ENCODE measurements around the gene FSCN2. TPM values are rescaled to one million over a fixed set of nuclear protein-coding genes. Genes with fewer than 3 reads are reported as not detected.

Gene FSCN2
- total and polyA plus RNA-seq, 10 of the 15 experiments (the other 5 are each of a cell fraction or from before 2014, with no cell fraction given), result 0.12 to 2.1 (median 0.65) TPM; not detected in 3

DNA sequence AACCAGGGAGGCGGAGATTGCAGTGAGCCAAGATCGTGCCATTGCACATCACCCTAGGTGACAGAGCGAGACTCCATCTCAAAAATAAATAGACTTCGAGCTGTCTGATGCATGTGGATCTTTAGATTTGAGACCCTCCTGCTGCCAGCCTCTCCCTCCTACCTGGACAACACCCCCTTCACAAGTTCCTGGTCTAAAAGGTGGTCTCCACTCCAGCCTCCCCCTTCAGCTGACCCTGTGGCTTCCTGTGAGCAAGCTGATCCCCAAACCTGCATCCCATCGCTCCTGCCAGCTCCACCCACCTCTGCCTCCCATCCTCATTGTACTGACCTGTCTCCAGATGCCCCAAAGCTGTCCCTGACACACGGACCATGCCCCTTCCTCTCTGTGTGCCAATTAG is 51.1 kb downstream of the FSCN2 start:
- Histone ChIP-seq H3K79me2 (ENCODE audit: control insufficient read depth, insufficient read depth, low read length) (no peaks in the 10 kb centered on the region), H3K4me1 (ENCODE audit: control insufficient read depth, insufficient read depth, low read length) (no peaks in the 10 kb centered on the region), H3K27ac (ENCODE audit: control insufficient read depth, insufficient read depth) (no peak overlapping the region), H3K4me3 (no peak overlapping the region), H3K4me2 (ENCODE audit: control insufficient read depth, insufficient read depth) (no peak overlapping the region), H2AFZ (ENCODE audit: control insufficient read depth, low read depth, low read length) (no peak overlapping the region), H3K9me3 (replicated peaks; ENCODE audit: control insufficient read depth, insufficient read depth, low read length) (no peaks in the 10 kb centered on the region), H4K20me1 (ENCODE audit: control insufficient read depth, insufficient read depth) (no peaks in the 10 kb centered on the region), H3K27me3 (replicated peaks in 1 of 2; ENCODE audit: control insufficient read depth in 2 of 2, insufficient read depth in 2 of 2, low read length in 1 of 2) (no peaks in the 10 kb centered on the region), H3K9ac (ENCODE audit: control insufficient read depth, insufficient read depth, low read length) (no peak overlapping the region), H3K36me3 (ENCODE audit: control insufficient read depth in 2 of 2, insufficient read depth in 2 of 2, low read length in 1 of 2) (peaks cover 12 to 24% of the 10 kb centered on the region in 2 experiments)
- BruUV-seq (replicated peaks), result no TSS peak
- CTCF ChIA-PET, result interaction anchor here (0.8 to 1.6 kb wide), 3 partner anchors 19 to 28 kb away, joined by 3 to 4 read pairs (median 3); no protein-coding TSS in a partner anchor
- POLR2A ChIA-PET, result no interaction called here
- FAIRE-seq (no peak), ATAC-seq (no peak), DNase-seq (ENCODE audit: low read depth, low spot score) (no peak)
- TF ChIP-seq JUND (IDR thresholded peaks at IDR 0.05; ENCODE audit: low read depth, low read length), result no peak
- no peak for TF ChIP-seq MAX (IDR thresholded peaks at IDR 0.05; ENCODE audit: low read depth, low read length)
- no peak for TF ChIP-seq CBFB (IDR thresholded peaks at IDR 0.05; ENCODE audit: low read depth)
- TF ChIP-seq SUPT20H (IDR thresholded peaks at IDR 0.05; ENCODE audit: borderline replicate concordance, control insufficient read depth, low read depth, low read length), result no peak
- no peak for TF ChIP-seq LARP7 (IDR thresholded peaks at IDR 0.05)
- TF ChIP-seq, protein P1, sequence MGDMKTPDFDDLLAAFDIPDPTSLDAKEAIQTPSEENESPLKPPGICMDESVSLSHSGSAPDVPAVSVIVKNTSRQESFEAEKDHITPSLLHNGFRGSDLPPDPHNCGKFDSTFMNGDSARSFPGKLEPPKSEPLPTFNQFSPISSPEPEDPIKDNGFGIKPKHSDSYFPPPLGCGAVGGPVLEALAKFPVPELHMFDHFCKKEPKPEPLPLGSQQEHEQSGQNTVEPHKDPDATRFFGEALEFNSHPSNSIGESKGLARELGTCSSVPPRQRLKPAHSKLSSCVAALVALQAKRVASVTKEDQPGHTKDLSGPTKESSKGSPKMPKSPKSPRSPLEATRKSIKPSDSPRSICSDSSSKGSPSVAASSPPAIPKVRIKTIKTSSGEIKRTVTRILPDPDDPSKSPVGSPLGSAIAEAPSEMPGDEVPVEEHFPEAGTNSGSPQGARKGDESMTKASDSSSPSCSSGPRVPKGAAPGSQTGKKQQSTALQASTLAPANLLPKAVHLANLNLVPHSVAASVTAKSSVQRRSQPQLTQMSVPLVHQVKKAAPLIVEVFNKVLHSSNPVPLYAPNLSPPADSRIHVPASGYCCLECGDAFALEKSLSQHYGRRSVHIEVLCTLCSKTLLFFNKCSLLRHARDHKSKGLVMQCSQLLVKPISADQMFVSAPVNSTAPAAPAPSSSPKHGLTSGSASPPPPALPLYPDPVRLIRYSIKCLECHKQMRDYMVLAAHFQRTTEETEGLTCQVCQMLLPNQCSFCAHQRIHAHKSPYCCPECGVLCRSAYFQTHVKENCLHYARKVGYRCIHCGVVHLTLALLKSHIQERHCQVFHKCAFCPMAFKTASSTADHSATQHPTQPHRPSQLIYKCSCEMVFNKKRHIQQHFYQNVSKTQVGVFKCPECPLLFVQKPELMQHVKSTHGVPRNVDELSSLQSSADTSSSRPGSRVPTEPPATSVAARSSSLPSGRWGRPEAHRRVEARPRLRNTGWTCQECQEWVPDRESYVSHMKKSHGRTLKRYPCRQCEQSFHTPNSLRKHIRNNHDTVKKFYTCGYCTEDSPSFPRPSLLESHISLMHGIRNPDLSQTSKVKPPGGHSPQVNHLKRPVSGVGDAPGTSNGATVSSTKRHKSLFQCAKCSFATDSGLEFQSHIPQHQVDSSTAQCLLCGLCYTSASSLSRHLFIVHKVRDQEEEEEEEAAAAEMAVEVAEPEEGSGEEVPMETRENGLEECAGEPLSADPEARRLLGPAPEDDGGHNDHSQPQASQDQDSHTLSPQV (IDR thresholded peaks at IDR 0.05), result no peak
- TF ChIP-seq BACH1 (IDR thresholded peaks at IDR 0.05; ENCODE audit: borderline replicate concordance), result no peak
- TF ChIP-seq MTA3 (IDR thresholded peaks at IDR 0.05; ENCODE audit: borderline replicate concordance, low read length), result no peak
- no peak for TF ChIP-seq IKZF2 (IDR thresholded peaks at IDR 0.05)
- TF ChIP-seq, protein P2, sequence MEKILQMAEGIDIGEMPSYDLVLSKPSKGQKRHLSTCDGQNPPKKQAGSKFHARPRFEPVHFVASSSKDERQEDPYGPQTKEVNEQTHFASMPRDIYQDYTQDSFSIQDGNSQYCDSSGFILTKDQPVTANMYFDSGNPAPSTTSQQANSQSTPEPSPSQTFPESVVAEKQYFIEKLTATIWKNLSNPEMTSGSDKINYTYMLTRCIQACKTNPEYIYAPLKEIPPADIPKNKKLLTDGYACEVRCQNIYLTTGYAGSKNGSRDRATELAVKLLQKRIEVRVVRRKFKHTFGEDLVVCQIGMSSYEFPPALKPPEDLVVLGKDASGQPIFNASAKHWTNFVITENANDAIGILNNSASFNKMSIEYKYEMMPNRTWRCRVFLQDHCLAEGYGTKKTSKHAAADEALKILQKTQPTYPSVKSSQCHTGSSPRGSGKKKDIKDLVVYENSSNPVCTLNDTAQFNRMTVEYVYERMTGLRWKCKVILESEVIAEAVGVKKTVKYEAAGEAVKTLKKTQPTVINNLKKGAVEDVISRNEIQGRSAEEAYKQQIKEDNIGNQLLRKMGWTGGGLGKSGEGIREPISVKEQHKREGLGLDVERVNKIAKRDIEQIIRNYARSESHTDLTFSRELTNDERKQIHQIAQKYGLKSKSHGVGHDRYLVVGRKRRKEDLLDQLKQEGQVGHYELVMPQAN (conservative IDR thresholded peaks at IDR 0.05), result no peak
- no peak for TF ChIP-seq IKZF1 (conservative IDR thresholded peaks at IDR 0.05)
- no peak for TF ChIP-seq JUNB (IDR thresholded peaks at IDR 0.05)
- no peak for TF ChIP-seq FOXK2 (IDR thresholded peaks at IDR 0.05)
- no peak for TF ChIP-seq BRCA1 (IDR thresholded peaks at IDR 0.05; ENCODE audit: low read depth, low read length)
- no peak for TF ChIP-seq ZNF207 (IDR thresholded peaks at IDR 0.05; ENCODE audit: borderline replicate concordance)
- no peak for TF ChIP-seq CEBPB (IDR thresholded peaks at IDR 0.05; ENCODE audit: borderline replicate concordance in 1 of 2, low read depth in 2 of 2, low read length in 2 of 2)
- RAD21 ChIA-PET (ENCODE audit: unreplicated experiment), result no interaction called here
- intact Hi-C loops (cut with micrococcal nuclease; ENCODE audit: unreplicated experiment) (no loop called here), in situ Hi-C loops (cut with MboI) (no loop called here)
- 100% methylated on average over 6 of the region's 6 CpGs for WGBS (ENCODE audit: insufficient coverage, insufficient replicate concordance, low lambda C conversion rate, missing lambda C conversion rate)
- SMC1A ChIA-PET (ENCODE audit: uncharacterized antibody, unreplicated experiment), result interaction anchor here (0.8 to 1.1 kb wide), 2 partner anchors 19 to 22 kb away, joined by 3 read pairs; no protein-coding TSS in a partner anchor

Data from GM12878 (cell line).